Smooth muscle cell of bladder (primary cell): ENCODE measurements around the gene ARHGAP20. TPM values are rescaled to one million over a fixed set of nuclear protein-coding genes. Genes with fewer than 3 reads are reported as not detected.

ENCODE experiments used
- total RNA-seq: library from RNA; depleted of rRNA; stranded (reverse); fragments of >200 nt; gene quantifications from 2 replicates; pipeline ENCODE4 v1.2.3, GENCODE V29; 2014

ARHGAP20 gene, protein sequence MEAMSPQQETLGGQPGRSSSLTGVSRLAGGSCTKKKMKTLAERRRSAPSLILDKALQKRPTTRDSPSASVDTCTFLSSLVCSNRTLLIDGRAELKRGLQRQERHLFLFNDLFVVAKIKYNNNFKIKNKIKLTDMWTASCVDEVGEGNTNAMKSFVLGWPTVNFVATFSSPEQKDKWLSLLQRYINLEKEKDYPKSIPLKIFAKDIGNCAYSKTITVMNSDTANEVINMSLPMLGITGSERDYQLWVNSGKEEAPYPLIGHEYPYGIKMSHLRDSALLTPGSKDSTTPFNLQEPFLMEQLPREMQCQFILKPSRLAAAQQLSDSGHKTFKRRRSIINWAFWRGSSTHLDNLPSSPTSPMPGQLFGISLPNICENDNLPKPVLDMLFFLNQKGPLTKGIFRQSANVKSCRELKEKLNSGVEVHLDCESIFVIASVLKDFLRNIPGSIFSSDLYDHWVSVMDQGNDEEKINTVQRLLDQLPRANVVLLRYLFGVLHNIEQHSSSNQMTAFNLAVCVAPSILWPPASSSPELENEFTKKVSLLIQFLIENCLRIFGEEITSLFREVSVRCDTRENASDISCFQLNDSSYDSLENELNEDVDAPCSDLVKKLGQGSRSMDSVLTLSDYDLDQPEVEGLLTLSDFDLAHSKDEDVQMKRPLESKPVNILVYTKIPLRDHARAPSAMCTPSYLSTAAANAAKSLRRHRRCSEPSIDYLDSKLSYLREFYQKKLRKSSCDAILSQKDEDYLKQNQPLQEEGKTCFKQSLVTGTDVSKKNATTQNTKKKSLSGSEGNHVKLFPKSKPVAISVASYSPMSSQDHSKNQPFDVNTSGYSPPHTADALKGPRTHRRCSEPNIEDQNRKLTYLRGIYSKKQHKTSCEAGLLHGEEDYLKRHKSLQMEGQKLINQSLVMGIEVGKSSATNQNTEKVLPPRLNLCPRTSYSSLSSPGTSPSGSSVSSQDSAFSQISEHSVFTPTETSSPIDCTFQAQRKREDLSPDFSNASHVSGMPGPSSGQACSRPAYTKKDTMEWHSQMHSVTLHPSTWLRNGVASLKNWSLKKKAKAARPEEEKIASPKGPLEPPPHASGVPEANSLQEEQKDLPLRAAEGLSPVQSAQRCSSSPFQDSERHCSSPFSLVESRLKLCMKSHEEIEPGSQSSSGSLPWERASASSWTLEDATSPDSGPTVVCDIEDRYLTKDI
- 6.7 and 9.1 TPM in 2 replicates for total RNA-seq

DNA sequence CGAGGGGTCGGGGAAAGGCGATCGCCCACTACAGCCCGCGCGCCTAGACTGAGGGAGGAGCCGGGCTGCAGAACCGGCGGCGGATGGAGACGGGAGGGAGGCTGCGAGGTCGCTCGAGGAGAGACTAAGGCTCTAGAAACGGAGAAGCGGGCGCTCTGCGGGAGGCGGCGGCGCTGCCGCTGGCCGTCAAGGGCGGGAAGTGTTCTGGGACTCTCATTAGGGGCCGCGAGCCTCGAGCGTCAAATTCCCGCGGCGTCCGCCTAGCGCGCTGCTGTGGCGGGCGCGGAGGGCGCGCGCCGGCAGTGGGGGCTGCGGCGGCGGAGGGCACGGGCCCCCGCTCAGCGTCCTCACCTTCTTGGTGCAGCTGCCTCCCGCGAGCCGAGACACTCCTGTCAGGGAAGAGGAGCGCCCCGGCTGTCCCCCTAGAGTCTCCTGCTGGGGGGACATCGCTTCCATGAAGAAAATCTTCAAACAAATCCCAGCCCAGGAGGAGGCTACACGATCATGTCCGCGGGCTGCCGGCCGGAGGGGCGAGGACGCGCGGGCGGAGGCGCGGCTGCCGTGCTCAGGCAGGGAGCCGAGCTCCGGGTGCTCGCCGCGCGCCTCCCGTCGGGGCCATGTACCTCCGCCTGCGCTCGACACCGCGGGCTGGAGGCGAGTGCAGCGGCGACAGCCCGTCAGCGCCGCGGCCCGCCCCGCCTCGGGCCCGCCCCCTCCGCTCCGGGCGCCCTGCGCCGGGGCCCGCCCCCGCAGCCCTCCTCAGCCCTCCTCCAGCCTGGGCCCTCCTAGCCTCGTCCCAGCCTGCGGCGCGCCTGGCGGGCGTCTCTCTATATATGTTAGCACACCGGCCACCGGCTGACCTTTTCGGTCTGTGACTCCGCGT lies at the start of gene ARHGAP20:
ARHGAP20 (minus strand) TSS at position 662 of the 883 bp plus-strand sequence; CDS start at position 456, 206 bp downstream.

